Measurements from ENCODE around the gene CCDC138. TPM values are rescaled to one million over a fixed set of nuclear protein-coding genes. Genes with fewer than 3 reads are reported as not detected.

Gene CCDC138
- total RNA-seq, 1 experiment from 2014 or later, result 10.1 TPM

GRCh38 chr2:108845923-108846322 lies 59.4 kb downstream of the CCDC138 start:
- 0 out of 2 replicates have a peak, but pooled peaks cover 4% of the 10 kb centered on the region for H3K9me3 ChIP-seq (ENCODE audit: control insufficient read depth, insufficient read depth, low read depth, low read length)
- ATAC-seq, result no peak
- intact Hi-C loops (cut with micrococcal nuclease; ENCODE audit: unreplicated experiment) (loop anchor here (1.0 kb wide), 1 partner anchor 9 kb away; no protein-coding TSS in a partner anchor), in situ Hi-C loops (cut with HindIII; ENCODE audit: low pct_unique_long_range_greater_than_20kb, low sequenced_read_pairs) (no loop called here)
- ChIA-PET POLR2A (no interaction called here), CTCF (interaction anchor here (0.7 kb wide), 1 partner anchor 21 kb away, joined by 3 read pairs; no protein-coding TSS in a partner anchor)
- no TSS peak for BruUV-seq (replicated peaks)
- no peaks in the 10 kb centered on the region for H3K36me3 ChIP-seq (ENCODE audit: control insufficient read depth, insufficient read depth, low read length)
- DNase-seq (ENCODE audit: low read depth, low spot score), result no peak
- H3K27ac ChIP-seq (ENCODE audit: low read length), result no peak overlapping the region
- H3K4me1 ChIP-seq (ENCODE audit: control insufficient read depth, insufficient read depth, low read length), result no peaks in the 10 kb centered on the region
- TF ChIP-seq SIN3A (IDR thresholded peaks at IDR 0.05; ENCODE audit: borderline replicate concordance, insufficient read depth, low read depth, low read length), result no peak
- TF ChIP-seq REST (IDR thresholded peaks at IDR 0.05; ENCODE audit: insufficient read depth in 1 of 2, low read depth in 2 of 2, low read length in 1 of 2), result no peak
- TF ChIP-seq POLR2AphosphoS5 (IDR thresholded peaks at IDR 0.05; ENCODE audit: low read depth, low read length), result no peak
- H3K4me3 ChIP-seq (ENCODE audit: low read depth in 2 of 2, low read length in 2 of 2), result no peak overlapping the region
- no peaks in the 10 kb centered on the region for H3K27me3 ChIP-seq (ENCODE audit: control insufficient read depth, insufficient read depth, low read length)

- no peak overlapping the region for H3K27ac ChIP-seq (ENCODE audit: low read length)
- ATAC-seq (no peak), DNase-seq (ENCODE audit: low read depth, low spot score) (no peak)
- ChIA-PET CTCF (no interaction called here), POLR2A (no interaction called here)
- no peaks in the 10 kb centered on the region for H3K36me3 ChIP-seq (ENCODE audit: control insufficient read depth, insufficient read depth, low read length)
- H3K4me3 ChIP-seq (ENCODE audit: low read depth in 2 of 2, low read length in 2 of 2), result no peak overlapping the region
- H3K27me3 ChIP-seq (ENCODE audit: control insufficient read depth, insufficient read depth, low read length), result no peaks in the 10 kb centered on the region
- no peaks in the 10 kb centered on the region for H3K4me1 ChIP-seq (ENCODE audit: control insufficient read depth, insufficient read depth, low read length)
- in situ Hi-C loops (cut with HindIII; ENCODE audit: low pct_unique_long_range_greater_than_20kb, low sequenced_read_pairs) (no loop called here), intact Hi-C loops (cut with micrococcal nuclease; ENCODE audit: unreplicated experiment) (no loop called here)
- no peaks in the 10 kb centered on the region for H3K9me3 ChIP-seq (ENCODE audit: control insufficient read depth, insufficient read depth, low read depth, low read length)
- TF ChIP-seq TCF7L2 (IDR thresholded peaks at IDR 0.05; ENCODE audit: low read depth, low read length) (no peak), POLR2AphosphoS5 (IDR thresholded peaks at IDR 0.05; ENCODE audit: low read depth, low read length) (no peak), SIN3A (IDR thresholded peaks at IDR 0.05; ENCODE audit: borderline replicate concordance, insufficient read depth, low read depth, low read length) (no peak), REST (IDR thresholded peaks at IDR 0.05; ENCODE audit: insufficient read depth in 1 of 2, low read depth in 2 of 2, low read length in 1 of 2) (no peak)
- TF ChIP-seq, protein P1, sequence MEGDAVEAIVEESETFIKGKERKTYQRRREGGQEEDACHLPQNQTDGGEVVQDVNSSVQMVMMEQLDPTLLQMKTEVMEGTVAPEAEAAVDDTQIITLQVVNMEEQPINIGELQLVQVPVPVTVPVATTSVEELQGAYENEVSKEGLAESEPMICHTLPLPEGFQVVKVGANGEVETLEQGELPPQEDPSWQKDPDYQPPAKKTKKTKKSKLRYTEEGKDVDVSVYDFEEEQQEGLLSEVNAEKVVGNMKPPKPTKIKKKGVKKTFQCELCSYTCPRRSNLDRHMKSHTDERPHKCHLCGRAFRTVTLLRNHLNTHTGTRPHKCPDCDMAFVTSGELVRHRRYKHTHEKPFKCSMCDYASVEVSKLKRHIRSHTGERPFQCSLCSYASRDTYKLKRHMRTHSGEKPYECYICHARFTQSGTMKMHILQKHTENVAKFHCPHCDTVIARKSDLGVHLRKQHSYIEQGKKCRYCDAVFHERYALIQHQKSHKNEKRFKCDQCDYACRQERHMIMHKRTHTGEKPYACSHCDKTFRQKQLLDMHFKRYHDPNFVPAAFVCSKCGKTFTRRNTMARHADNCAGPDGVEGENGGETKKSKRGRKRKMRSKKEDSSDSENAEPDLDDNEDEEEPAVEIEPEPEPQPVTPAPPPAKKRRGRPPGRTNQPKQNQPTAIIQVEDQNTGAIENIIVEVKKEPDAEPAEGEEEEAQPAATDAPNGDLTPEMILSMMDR (IDR thresholded peaks at IDR 0.05), result no peak
- no TSS peak for BruUV-seq (replicated peaks)
Measured at GRCh38 chr2:108847000-108847399, 60.4 kb downstream of the CCDC138 start.
